NCI-H446 treated with DMSO at 0.1 percent for 48 hours (cell line): ENCODE measurements around the gene C10orf88.
"Not testable (repeated sequence)": the region's sequence is repeated elsewhere in the genome, so short reads cannot be mapped to it uniquely, and the experiment has no call there.

Source experiments
- DNase-seq: peaks from one replicate; lab custom pipeline; 2025; lab: John Stamatoyannopoulos, UW

C10orf88 gene

DNA sequence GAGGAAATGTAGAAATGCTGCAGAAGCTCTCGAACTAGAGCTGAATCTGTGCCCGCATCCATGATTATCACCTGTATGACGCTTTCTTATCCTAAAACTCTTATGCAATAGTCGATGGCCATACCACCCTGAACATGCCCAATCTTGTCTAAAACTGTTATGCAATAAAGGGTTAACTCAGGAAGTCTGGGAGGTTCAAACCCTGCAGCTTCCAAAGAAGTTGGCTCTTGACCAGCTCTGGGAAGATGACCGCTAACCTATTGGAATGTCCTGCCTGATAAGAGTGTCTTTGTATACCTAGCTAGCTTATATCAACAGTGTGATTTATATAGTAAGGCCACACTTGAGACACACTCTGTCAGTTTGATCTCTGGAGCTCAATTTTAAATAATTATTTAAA, 3.4 kb upstream of the C10orf88 start:
- no peak for DNase-seq

DNA sequence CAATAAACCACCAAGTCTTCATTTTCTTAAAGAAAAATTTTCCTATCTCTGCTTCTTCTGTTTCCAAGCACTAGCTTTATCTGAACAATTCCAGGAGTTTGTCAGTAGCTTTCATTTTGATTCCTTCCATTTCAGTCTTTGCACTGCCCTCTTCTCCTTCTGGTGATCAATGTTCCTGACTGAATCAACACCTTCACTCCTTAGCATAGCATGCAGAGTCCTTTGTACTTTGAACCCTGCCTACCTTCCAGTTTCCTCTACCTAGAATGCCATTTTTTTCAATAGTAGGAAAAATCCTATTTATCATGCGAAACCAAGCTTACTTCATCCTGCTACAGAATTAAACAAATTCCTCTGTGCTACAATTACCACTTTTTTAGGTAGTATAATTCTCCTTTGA, 1.9 kb upstream of the C10orf88 start:
- DNase-seq, result no peak

DNA sequence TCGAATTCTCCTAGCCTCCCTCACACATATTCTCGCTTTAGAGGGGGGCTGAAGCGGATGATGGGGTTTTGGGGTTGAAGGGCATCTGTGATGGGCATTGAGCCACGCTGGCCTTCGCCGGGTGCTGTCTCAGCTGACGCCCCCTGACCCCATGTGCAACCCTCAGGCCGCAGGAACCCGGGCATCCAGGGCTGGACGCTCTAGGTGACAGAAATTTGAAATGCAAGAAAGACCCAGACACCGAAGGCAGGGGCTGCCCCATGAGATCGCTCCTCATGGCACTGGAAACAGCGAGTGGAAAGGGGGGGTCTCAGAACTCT, 664 bp upstream of the C10orf88 start:
- no peak for DNase-seq

DNA sequence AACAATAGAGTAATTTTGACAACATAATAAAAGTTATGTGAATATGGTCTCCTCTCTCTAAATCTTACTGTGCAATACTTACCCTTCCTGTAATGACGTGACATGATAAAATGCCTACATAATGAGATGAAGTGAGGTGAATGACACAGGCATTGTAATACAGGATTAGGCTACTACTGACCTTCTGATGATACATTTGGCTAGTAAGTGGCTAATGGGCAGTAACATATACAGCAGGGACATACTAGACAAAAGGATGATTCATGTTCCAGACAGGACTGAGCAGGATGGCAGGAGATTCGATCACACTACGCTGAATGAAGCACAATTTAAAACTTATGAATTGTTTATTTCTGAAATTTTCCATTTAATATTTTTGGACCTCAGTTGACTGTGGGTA, 4.7 kb downstream of the C10orf88 start:
- DNase-seq, result no peak

DNA sequence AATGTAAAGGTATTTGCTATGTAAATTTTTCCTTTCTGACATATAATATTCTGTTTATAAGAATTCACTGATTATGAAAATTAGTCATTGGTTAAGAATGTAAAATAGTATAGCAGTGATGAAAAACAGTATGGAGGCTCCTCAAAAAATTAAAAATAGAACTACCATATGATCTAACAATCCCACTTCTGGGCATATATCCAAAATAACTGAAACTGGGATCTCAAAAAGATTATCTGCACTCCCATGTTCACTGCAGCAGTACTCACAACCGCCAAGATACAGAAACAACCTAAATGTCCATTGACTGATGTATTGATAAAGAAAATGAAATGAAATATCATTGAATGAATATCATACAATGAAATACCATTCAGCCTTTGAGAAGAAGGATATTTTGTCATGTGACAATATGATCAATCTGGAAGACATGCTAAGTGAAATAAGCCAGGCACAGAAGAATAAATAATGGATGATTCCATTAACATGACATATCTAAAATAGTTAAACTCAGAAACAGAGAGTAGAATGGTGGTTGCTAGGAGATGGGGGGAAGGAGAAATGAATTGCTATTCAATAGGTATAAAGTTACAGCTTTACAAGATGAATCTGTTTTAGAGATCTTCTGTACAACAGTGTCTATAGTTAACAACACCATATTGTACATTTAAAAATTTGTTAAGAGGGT, 14.0 kb downstream of the C10orf88 start:
- DNase-seq, result no peak

DNA sequence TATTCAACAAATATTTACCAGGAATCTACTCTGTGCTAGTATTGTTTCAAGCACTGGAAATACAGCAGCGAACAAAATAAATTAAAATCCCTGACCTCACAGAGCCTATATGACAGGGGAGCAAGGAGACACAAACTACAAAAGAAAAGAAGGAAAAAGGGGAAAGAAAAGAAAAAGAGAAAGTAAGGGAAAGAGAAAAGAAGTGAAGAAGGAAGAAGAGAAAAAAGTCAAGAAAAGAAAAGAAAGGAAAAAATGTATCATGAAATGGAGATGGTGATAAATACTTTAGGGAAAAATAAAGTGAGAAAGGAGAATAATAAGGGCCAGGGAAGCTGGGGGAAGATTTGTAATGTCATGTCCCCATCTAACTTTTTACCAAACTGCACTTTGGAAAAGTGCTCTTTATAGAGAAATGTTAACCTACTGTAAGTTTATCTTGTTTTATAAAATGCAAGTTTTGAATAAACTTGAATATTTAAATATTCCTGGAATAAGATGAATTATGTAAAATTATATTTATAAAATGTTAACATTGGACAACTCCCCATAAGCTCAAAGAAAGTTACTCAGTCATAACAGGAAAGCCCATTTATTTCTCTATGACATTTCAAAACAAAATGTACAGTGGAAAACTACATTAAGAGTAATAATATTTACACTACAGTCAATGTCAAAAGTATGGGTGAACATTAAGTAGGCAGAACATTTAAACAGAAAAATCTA, 14.7 kb downstream of the C10orf88 start:
- no peak for DNase-seq

DNA sequence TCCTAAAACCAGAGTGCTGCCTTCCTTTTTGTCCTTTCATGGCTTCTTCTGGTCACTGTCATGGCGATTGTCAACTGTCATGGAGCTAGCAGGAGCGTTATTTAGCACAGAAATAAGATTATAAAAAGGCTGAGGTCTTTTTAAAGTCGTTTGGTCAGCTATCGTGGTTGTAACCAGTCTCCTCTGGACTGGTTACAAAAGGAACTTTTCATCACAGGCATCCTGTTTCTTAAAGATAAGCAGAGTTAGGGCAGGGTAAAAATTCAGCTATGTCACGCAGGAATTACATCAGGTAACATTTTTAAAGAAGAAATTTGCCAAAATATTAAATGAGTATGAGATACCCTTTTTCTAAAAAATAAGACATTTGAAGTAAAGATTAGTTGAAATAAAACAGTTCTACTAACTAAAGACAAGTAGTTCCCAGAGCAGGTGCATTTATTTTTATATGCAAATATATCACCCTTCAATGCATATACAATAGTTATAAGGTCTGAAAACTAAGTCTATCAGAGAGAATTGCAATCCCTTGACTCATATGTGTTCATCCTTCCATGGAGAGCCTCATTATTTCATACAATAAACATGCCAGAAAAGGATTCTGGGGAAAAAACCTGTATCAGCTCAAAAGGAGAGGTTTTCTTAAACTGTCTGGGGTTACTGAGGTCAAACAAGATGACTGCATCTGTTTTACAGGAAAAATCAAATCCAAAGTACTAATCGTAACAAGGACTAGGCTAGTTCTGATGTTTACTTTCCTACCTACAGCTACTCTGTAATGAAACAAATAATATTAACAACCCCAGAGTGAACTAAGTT, 22.7 kb downstream of the C10orf88 start:
- no peak for DNase-seq

DNA sequence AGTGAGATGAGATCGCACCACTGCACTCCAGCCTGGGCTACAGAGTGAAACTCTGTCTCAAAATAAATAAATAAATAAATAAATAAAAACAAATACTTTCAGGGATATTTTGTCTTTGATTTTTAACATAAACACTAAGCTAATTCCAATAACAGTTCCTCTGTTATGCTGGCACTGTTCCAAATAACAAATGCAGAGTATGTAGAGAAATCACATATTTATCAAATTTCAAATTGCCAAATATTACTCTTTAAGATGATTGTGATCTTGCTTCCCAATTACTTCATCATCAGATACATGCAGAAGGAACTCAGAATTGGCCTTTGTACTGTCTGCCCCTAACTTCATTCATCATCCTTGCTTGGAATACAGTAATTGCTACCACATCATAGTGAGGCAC, 23.9 kb downstream of the C10orf88 start:
- no peak for DNase-seq

DNA sequence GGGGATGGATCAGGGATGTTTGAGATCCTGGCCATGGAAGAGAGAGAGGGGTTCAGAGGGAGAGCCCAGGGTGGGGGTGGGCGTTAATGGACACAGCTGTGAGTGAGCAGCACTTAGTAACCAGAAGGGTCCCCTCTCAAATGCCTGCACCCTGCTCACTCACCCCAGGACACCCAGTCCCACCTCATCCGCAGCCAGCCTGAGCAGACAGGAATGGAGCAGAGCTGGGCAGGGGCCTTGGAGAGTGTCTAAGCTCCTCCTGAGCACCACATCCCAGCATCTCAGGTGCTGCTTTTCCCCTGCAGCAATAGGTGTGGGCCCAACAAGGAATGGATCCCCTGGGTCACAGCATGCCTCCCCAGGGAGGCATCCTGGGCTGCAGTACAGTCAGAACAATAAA, 38.3 kb downstream of the C10orf88 start:
- no peak for DNase-seq

DNA sequence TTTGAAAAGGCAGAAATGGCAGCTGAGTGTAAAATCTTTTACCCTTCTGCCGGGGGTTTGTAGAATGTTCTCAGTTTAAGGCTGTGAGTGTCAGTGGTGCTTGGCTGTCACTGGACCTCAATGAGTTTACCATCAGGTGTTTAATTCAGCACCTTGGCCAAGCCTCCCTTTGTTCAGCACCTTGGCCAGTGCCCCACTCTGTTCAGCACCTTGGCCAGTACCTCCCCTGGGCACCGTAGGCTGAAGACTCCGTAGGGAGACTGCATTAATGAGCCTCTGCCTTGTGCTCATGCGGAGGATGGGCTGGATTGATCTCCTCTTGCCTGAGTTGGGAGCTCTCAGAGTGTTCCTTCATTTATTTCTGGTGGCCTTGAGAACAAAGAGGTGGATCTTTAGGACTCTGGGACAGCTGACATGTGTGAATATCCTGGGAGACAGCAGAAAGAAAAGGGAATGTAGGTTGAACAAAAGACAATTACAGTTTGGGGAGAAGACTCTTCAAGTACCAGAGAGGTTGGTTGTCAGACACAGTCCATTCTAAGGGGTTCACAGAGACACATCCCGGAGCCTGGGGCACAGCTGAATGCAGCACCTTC, 42.0 kb downstream of the C10orf88 start:
- DNase-seq, result no peak

DNA sequence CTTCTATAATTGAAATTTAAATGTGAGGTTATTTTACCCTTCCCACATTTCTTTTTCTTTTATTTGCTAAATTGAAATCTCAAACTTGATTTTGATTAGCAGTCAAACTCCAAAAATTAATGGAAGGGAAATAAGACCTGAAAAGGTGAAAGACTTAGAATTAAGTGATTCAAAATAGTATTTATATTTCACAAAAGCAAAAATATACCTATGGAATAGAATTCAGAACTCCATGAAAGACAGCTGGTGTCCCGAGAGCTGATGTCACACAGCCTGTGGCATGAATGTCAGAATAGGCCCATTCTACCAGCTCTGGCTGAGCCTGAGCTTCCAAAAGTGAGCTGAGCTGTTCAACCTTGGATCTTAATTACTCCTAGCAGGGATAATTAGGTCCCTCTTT, 43.7 kb downstream of the C10orf88 start, which contains the start of gene FAM24A:
Gene FAM24A, plus strand, starts transcription at position 301 of the 400 bp plus-strand sequence. CDS start 1,025 bp downstream, outside the sequence.
- DNase-seq, result no peak

DNA sequence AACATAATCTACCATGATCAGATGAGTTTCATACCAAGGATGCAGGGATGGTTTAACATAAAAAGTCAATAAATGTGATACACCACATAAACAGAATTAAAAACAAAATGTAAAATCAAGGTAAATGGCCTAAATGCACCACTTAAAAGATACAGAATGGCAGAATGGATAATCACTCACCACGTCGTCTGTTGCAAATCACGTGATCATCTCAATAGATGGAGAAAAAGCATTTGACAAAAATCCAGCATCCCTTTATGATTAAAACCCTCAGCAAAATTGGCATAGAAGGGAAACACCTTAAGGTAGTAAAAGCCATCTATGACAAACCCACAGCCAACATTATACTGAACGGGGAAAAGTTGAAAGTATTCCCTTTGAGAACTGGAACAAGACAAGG, 50.2 kb downstream of the C10orf88 start:
- DNase-seq, result not testable (repeated sequence)

DNA sequence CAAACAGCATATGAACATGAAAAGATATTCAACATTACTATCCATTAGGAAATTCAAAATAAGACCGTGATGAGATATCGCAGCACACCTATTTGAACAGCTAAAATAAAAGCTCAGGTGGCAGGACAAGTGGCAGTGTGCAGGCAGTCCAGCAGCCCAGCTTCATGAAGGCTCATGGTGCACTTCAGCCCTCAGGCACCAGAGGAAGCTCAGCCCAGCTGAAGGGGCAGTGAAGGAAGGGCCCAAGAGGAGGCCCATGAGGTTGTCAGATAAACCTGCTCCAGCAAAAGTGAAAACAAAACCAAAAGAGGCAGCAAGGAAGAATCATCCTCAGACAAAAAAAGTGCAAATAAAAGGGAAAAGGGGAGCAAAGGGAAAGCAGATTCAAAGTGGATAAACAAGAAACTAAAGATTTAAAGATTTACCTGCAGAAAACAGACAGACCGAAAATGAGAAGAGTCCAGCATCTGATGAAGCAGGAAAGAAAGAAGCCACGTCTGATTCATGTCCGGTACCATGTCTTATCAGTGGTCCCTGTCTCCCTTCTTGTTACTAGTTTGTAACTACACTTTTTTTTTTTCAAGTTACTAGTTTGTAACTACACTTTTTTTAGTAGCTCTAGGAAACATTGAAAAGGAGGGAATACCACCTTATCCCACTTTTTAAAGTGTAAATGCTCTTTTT, 59.6 kb downstream of the C10orf88 start:
- no peak for DNase-seq

DNA sequence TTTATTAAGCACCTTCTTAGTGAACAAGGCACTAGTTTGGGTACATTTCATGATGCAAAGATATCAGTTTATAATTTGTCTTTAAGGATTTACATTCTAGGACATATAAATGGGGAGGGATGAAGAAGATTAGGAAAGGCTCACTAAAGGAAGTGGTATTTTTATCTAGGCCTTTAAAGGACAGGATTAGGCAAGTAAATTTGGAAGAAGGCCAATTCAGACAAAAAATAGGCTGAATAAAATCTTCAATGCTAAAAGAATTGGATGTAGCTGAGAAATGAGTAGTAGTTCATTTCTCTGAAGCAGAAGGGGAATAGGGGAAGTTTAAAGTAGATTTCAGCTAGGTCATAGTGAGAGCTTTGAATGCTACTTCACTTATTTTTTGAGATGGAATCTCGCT, 69.9 kb downstream of the C10orf88 start:
- DNase-seq, result no peak

DNA sequence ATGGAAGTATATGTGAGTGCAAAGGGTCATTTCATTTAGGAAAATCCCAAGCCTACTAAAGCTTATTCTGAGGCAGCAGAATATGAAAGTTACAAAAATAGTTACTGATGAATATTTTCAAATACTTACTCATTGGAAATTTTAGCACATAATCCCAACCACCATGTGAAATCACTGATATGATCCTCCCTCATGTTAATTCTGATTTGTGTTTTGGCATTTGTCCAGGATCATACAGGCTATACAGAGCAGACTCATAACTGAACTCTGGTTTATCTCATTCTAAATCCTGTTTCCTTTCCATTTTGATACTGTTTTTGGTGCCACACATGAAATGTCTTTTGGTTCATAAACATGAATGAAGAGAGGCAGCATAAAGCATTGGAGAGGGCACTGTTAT, 71.3 kb downstream of the C10orf88 start:
- no peak for DNase-seq
